Stomach (tissue), 9 donors: ENCODE results near the gene POLR2L. TPM values are rescaled to one million over a fixed set of nuclear protein-coding genes. Genes with fewer than 3 reads are reported as not detected.

Source experiments
- DNase-seq, 2 donors: peaks; one replicate each; pipeline versions ENCODE4 v3.0.0 to v3.0.0-alpha.2; 2013 to 2019
- H3K27ac ChIP-seq, 5 donors: fragments of 200-600 bp in 4 of 5; sonication (generic) in 4 of 5; one replicate each; pipeline ENCODE4 v1.5.1; 2013 to 2019; ENCODE audit warnings: mild to moderate bottlenecking in 1 of 5, moderate library complexity in 1 of 5
- H3K27me3 ChIP-seq, 3 donors: fragments of 200-600 bp; sonication (generic); one replicate each; pipeline ENCODE4 v1.5.1; 2017 to 2019; ENCODE audit warnings: mixed run types in 1 of 3
- H3K36me3 ChIP-seq, 4 donors: fragments of 200-600 bp; sonication (generic); 1 replicate in 3 of 4; 2 replicates in 1 of 4; pipeline ENCODE4 v1.5.1; 2016 to 2019
- H3K4me1 ChIP-seq, 4 donors: fragments of 200-600 bp; sonication (generic); one replicate each; pipeline ENCODE4 v1.5.1; 2016 to 2019
- H3K4me3 ChIP-seq, 4 donors: fragments of 200-600 bp; sonication (generic) in 3 of 4; one replicate each; pipeline ENCODE4 v1.5.1; 2016 to 2019; ENCODE audit warnings: mild to moderate bottlenecking in 1 of 4
- H3K9me3 ChIP-seq, 4 donors: fragments of 200-600 bp; sonication (generic); one replicate each; pipeline ENCODE4 v1.5.1; 2016 to 2019
- CTCF ChIP-seq, 7 experiments: fragments of 450-650 bp in 4 of 7; fragments of 200-600 bp in 3 of 7; sonication (generic) in 3 of 7; IDR thresholded peaks; one replicate each; pipeline ENCODE4 v1.5.1; 2016 to 2019; ENCODE audit warnings: antibody characterized with exemption in 7 of 7, control low read depth in 2 of 7, mild to moderate bottlenecking in 1 of 7
- EP300 ChIP-seq: sonication (generic); formaldehyde crosslinking; IDR thresholded peaks from one replicate; pipeline ENCODE4 v1.6.1; 2017; ENCODE audit warnings: antibody characterized with exemption
- POLR2A ChIP-seq, 4 donors: fragments of 450-650 bp; IDR thresholded peaks; one replicate each; pipeline ENCODE4 v1.6.1; 2016; ENCODE audit warnings: antibody characterized with exemption in 4 of 4, control low read depth in 2 of 4, mild to moderate bottlenecking in 1 of 4, moderate library complexity in 1 of 4
- POLR2AphosphoS5 ChIP-seq, 3 donors: sonication (generic); formaldehyde crosslinking; IDR thresholded peaks; one replicate each; pipeline ENCODE4 v1.6.1; 2016; ENCODE audit warnings: antibody characterized with exemption in 3 of 3
- WGBS, 5 donors: extraction: QIAGEN DNeasy Blood & Tissue Kit in 3 of 5; methylation state at CpG; one replicate each; pipeline versions ENCODE4 v1.1.5 to v1.1.7; 2013 to 2018; 5-methylcytosine and 5-hydroxymethylcytosine counted together
- intact Hi-C: fragments of 100-400 bp; cut with DNase I; formaldehyde crosslinking; loops from one replicate; pipeline ENCODE4 v1.15.1; 2023; ENCODE audit warnings: low total_unique reads
- polyA plus RNA-seq, 3 donors: library from polyadenylated mRNA; stranded (reverse); fragments of 200-250 nt; gene quantifications; one replicate each; pipeline ENCODE4 v1.2.3, GENCODE V29; 2013
- total RNA-seq, 5 donors: library from RNA; depleted of rRNA; stranded (reverse); fragments of >200 nt; gene quantifications; one replicate each; pipeline versions ENCODE4 v1.1.0 to v1.2.3, GENCODE V29; 2014 to 2016
- donor health status: healthy with polysubstance abuse.
- donor health status: Bipolar disorder and iron deficiency.
- donor health status: healthy.

POLR2L gene
- total and polyA plus RNA-seq, 8 donors = 13.8 to 407 (median 110) TPM

- peak overlapping the region in 3 of 4 donors; percentile 46 to 56 (median 54) for H3K4me3 ChIP-seq
- H3K4me1 ChIP-seq = peaks cover 86 to 100% (median 97%) of the 10 kb centered on the region in 4 donors
- H3K36me3 ChIP-seq = peaks cover 32 to 44% (median 43%) of the 10 kb centered on the region in 4 donors
- 28 to 57% (median 40%) methylated on average over 7 to 9 of the region's 9 CpGs for WGBS, 5 donors
- DNase-seq = no peak
- H3K9me3 ChIP-seq = no peaks in the 10 kb centered on the region
- H3K27ac ChIP-seq = peak overlapping the region; percentile 89 to 96 (median 94)
- H3K27me3 ChIP-seq = peaks cover 0 to 75% (median 36%) of the 10 kb centered on the region in 3 donors
- TF ChIP-seq POLR2A (IDR thresholded peaks at IDR 0.05) (no peak), CTCF (IDR thresholded peaks at IDR 0.05) (no peak), POLR2AphosphoS5 (IDR thresholded peaks at IDR 0.05) (no peak), EP300 (no peak)
- intact Hi-C loops = no loop called here
These were observed 16.1 kb downstream of the POLR2L start for GRCh38 chr11:826227-826621.

- no peaks in the 10 kb centered on the region for H3K9me3 ChIP-seq
- H3K4me3 ChIP-seq = peak overlapping the region in 1 of 4 donors; percentile 54
- intact Hi-C loops = no loop called here
- peak; percentile 85 to 87 for DNase-seq
- peaks cover 86 to 100% (median 97%) of the 10 kb centered on the region in 4 donors for H3K4me1 ChIP-seq
- 32 to 63% (median 38%) methylated on average over 6 to 12 of the region's 12 CpGs for WGBS, 5 donors
- H3K27me3 ChIP-seq = peaks cover 0 to 68% (median 29%) of the 10 kb centered on the region in 3 donors
- TF ChIP-seq POLR2AphosphoS5 (IDR thresholded peaks at IDR 0.05) (peak in 1 of 3 donors; percentile 31), CTCF (IDR thresholded peaks at IDR 0.05) (no peak)
- H3K27ac ChIP-seq = peak overlapping the region; percentile 89 to 96 (median 94)
- peaks cover 32 to 44% (median 43%) of the 10 kb centered on the region in 4 donors for H3K36me3 ChIP-seq
These were observed 16.7 kb downstream of the POLR2L start for GRCh38 chr11:825366-826226.

- peak overlapping the region in 1 of 4 donors; percentile 21 for H3K4me3 ChIP-seq
- WGBS, 5 donors = 32 to 66% (median 53%) methylated on average over 10 to 11 of the region's 11 CpGs
- H3K9me3 ChIP-seq = no peaks in the 10 kb centered on the region
- peaks cover 0 to 62% (median 23%) of the 10 kb centered on the region in 3 donors for H3K27me3 ChIP-seq
- DNase-seq = peak in 1 of 2 donors; percentile 74
- intact Hi-C loops = no loop called here
- H3K4me1 ChIP-seq = peaks cover 84 to 99% (median 95%) of the 10 kb centered on the region in 4 donors
- TF ChIP-seq CTCF (IDR thresholded peaks at IDR 0.05) (no peak), POLR2A (IDR thresholded peaks at IDR 0.05) (no peak), EP300 (no peak), POLR2AphosphoS5 (IDR thresholded peaks at IDR 0.05) (no peak)
- peak overlapping the region; percentile 89 to 96 (median 94) for H3K27ac ChIP-seq
- peaks cover 32 to 44% (median 43%) of the 10 kb centered on the region in 4 donors for H3K36me3 ChIP-seq
These were observed 17.4 kb downstream of the POLR2L start for GRCh38 chr11:824942-825341.

GRCh38 chr11:824292-824880 lies 17.9 kb downstream of the POLR2L start:
- intact Hi-C loops = no loop called here
- H3K27me3 ChIP-seq = peaks cover 0 to 56% (median 17%) of the 10 kb centered on the region in 3 donors
- H3K4me3 ChIP-seq = peak overlapping the region in 1 of 4 donors; percentile 21
- no peaks in the 10 kb centered on the region for H3K9me3 ChIP-seq
- peak overlapping the region; percentile 89 to 96 (median 94) for H3K27ac ChIP-seq
- TF ChIP-seq EP300 (no peak), POLR2AphosphoS5 (IDR thresholded peaks at IDR 0.05) (no peak), POLR2A (IDR thresholded peaks at IDR 0.05) (no peak), CTCF (IDR thresholded peaks at IDR 0.05) (no peak)
- WGBS, 5 donors = 33 to 86% (median 51%) methylated on average over 4 to 59 of the region's 59 CpGs
- DNase-seq = peak; percentile 78 to 81
- H3K4me1 ChIP-seq = peaks cover 78 to 93% (median 90%) of the 10 kb centered on the region in 4 donors
- H3K36me3 ChIP-seq = peaks cover 32 to 44% (median 43%) of the 10 kb centered on the region in 4 donors
